Astrocyte (in vitro differentiated cells and primary cell): ENCODE data around the gene CERK.

ENCODE experiments used
- CTCF ChIP-seq: IDR thresholded peaks from 2 replicates; pipeline ENCODE4 v1.5.1; 2011; ENCODE audit warnings: low read depth, mild to moderate bottlenecking, inconsistent platforms, low read length, moderate library complexity; ENCODE audit not compliant: insufficient read depth
- EZH2 ChIP-seq: IDR thresholded peaks from 2 replicates; pipeline ENCODE4 v1.6.1; 2012; ENCODE audit warnings: mild to moderate bottlenecking, low read length, inconsistent platforms; ENCODE audit not compliant: insufficient read depth

- no peak for TF ChIP-seq CTCF
- no peak for TF ChIP-seq EZH2
Measured at GRCh38 chr22:46665151-46665695, 72.8 kb downstream of the CERK start.
